ENCODE data around the gene TGFBR2. TPM values are rescaled to one million over a fixed set of nuclear protein-coding genes. Genes with fewer than 3 reads are reported as not detected.

Gene TGFBR2
- total and polyA plus RNA-seq, 2 of the 13 experiments (the other 11 are each of a cell fraction or from before 2014, with no cell fraction given) = 82.2 to 187 TPM

DNA sequence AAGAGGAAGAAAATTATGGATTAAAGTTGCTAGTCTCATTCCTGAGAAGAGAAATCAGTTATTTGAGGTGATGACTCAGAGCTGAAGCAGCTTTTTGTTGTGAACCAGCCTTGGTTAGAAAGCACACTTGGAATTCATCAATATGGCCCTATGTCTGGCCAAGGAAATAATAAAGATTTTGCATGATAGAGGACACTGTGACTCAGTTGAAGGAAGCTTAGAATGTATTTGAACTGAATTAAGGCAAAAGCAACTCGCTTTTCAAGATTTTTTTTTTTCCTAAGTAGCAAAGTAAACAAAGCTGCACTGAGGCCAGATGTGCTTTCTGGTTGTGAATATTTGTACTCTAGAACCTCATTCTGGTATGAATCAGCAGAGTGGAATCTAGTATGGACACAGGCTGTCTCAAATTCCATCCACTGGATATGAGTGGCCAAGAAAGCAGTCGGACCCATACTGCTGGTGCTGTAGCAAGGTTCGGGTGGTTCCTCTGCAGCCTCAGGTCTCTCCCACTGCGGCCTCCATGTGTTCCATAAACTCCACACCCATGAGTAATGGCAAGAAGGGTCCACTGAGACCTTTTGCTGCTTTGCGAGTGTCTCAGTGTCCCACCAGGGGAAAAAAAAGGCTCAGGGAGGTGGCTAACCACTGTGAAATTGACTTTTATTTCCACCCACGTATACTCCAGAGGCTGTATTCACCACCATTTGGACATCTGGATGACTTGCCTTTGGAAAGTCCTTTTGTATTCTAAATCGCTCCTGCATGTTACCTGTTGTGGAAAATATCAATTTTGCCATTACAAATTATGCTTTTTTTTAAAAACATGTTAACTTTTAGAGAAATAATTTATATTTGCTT lies 53.1 kb downstream of the TGFBR2 start (continued):
- TF ChIP-seq, protein P1, sequence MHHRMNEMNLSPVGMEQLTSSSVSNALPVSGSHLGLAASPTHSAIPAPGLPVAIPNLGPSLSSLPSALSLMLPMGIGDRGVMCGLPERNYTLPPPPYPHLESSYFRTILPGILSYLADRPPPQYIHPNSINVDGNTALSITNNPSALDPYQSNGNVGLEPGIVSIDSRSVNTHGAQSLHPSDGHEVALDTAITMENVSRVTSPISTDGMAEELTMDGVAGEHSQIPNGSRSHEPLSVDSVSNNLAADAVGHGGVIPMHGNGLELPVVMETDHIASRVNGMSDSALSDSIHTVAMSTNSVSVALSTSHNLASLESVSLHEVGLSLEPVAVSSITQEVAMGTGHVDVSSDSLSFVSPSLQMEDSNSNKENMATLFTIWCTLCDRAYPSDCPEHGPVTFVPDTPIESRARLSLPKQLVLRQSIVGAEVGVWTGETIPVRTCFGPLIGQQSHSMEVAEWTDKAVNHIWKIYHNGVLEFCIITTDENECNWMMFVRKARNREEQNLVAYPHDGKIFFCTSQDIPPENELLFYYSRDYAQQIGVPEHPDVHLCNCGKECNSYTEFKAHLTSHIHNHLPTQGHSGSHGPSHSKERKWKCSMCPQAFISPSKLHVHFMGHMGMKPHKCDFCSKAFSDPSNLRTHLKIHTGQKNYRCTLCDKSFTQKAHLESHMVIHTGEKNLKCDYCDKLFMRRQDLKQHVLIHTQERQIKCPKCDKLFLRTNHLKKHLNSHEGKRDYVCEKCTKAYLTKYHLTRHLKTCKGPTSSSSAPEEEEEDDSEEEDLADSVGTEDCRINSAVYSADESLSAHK (CRISPR knock-in tag; IDR thresholded peaks at IDR 0.05; ENCODE audit: borderline replicate concordance) = no peak
- TF ChIP-seq, protein P2, sequence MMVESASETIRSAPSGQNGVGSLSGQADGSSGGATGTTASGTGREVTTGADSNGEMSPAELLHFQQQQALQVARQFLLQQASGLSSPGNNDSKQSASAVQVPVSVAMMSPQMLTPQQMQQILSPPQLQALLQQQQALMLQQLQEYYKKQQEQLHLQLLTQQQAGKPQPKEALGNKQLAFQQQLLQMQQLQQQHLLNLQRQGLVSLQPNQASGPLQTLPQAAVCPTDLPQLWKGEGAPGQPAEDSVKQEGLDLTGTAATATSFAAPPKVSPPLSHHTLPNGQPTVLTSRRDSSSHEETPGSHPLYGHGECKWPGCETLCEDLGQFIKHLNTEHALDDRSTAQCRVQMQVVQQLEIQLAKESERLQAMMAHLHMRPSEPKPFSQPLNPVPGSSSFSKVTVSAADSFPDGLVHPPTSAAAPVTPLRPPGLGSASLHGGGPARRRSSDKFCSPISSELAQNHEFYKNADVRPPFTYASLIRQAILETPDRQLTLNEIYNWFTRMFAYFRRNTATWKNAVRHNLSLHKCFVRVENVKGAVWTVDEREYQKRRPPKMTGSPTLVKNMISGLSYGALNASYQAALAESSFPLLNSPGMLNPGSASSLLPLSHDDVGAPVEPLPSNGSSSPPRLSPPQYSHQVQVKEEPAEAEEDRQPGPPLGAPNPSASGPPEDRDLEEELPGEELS (CRISPR knock-in tag; IDR thresholded peaks at IDR 0.05) = peak; percentile 24; the same call in 1 of the 2 replicates
- TF ChIP-seq CBFB (CRISPR knock-in tag; IDR thresholded peaks at IDR 0.05) (no peak), ZNF282 (IDR thresholded peaks at IDR 0.05; ENCODE audit: partially characterized antibody) (no peak), NCOA2 (CRISPR knock-in tag; IDR thresholded peaks at IDR 0.05) (no peak), MEF2D (CRISPR knock-in tag; IDR thresholded peaks at IDR 0.05) (no peak), NBN (conservative IDR thresholded peaks at IDR 0.05) (no peak), SRF (IDR thresholded peaks at IDR 0.05; ENCODE audit: low read depth, low read length) (no peak), AGO2 (optimal IDR thresholded peaks at IDR 0.05; ENCODE audit: low read depth, low read length) (peak; percentile 66), PPARG (CRISPR knock-in tag; conservative IDR thresholded peaks at IDR 0.05) (0 out of 2 replicates have a peak, but pooled peaks have one; percentile 17), HOXA9 (CRISPR knock-in tag; IDR thresholded peaks at IDR 0.05; ENCODE audit: borderline replicate concordance) (no peak), PLRG1 (conservative IDR thresholded peaks at IDR 0.05) (no peak), NFRKB (IDR thresholded peaks at IDR 0.05) (no peak), ZNF547 (CRISPR knock-in tag; IDR thresholded peaks at IDR 0.05) (no peak), ZNF234 (CRISPR knock-in tag; conservative IDR thresholded peaks at IDR 0.05) (no peak)
- TF ChIP-seq, protein P3, sequence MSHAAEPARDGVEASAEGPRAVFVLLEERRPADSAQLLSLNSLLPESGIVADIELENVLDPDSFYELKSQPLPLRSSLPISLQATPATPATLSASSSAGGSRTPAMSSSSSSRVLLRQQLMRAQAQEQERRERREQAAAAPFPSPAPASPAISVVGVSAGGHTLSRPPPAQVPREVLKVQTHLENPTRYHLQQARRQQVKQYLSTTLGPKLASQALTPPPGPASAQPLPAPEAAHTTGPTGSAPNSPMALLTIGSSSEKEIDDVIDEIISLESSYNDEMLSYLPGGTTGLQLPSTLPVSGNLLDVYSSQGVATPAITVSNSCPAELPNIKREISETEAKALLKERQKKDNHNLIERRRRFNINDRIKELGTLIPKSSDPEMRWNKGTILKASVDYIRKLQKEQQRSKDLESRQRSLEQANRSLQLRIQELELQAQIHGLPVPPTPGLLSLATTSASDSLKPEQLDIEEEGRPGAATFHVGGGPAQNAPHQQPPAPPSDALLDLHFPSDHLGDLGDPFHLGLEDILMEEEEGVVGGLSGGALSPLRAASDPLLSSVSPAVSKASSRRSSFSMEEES (CRISPR knock-in tag; IDR thresholded peaks at IDR 0.05) = no peak
- TF ChIP-seq, protein P4, sequence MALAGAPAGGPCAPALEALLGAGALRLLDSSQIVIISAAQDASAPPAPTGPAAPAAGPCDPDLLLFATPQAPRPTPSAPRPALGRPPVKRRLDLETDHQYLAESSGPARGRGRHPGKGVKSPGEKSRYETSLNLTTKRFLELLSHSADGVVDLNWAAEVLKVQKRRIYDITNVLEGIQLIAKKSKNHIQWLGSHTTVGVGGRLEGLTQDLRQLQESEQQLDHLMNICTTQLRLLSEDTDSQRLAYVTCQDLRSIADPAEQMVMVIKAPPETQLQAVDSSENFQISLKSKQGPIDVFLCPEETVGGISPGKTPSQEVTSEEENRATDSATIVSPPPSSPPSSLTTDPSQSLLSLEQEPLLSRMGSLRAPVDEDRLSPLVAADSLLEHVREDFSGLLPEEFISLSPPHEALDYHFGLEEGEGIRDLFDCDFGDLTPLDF (CRISPR knock-in tag; IDR thresholded peaks at IDR 0.05) = no peak
- TF ChIP-seq, protein P5, sequence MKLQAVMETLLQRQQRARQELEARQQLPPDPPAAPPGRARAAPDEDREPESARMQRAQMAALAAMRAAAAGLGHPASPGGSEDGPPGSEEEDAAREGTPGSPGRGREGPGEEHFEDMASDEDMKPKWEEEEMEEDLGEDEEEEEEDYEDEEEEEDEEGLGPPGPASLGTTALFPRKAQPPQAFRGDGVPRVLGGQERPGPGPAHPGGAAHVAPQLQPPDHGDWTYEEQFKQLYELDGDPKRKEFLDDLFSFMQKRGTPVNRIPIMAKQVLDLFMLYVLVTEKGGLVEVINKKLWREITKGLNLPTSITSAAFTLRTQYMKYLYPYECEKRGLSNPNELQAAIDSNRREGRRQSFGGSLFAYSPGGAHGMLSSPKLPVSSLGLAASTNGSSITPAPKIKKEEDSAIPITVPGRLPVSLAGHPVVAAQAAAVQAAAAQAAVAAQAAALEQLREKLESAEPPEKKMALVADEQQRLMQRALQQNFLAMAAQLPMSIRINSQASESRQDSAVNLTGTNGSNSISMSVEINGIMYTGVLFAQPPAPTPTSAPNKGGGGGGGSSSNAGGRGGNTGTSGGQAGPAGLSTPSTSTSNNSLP (IDR thresholded peaks at IDR 0.05; ENCODE audit: low read depth, low read length) = 0 out of 2 replicates have a peak, but pooled peaks have one; percentile 42
- TF ChIP-seq, protein P6, sequence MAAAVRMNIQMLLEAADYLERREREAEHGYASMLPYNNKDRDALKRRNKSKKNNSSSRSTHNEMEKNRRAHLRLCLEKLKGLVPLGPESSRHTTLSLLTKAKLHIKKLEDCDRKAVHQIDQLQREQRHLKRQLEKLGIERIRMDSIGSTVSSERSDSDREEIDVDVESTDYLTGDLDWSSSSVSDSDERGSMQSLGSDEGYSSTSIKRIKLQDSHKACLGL (CRISPR knock-in tag; IDR thresholded peaks at IDR 0.05) = no peak

All from HepG2 (cell line).